Measurements from ENCODE around the gene SIRT7. TPM values are rescaled to one million over a fixed set of nuclear protein-coding genes. Genes with fewer than 3 reads are reported as not detected.

Gene SIRT7
- total RNA-seq, 3 donors from 2014 or later (not counting 1 experiment from before 2014, with no cell fraction given) = 75.8 to 102 (median 94.9) TPM

GRCh38 chr17:81939218-81939617 lies 21.2 kb upstream of the SIRT7 start:
- Histone ChIP-seq H3K4me3 (ENCODE audit: low read length) (no peak overlapping the region), H3K4me1 (ENCODE audit: control insufficient read depth, insufficient read depth, low read length) (peaks cover 12% of the 10 kb centered on the region), H3K9me3 (ENCODE audit: control insufficient read depth, insufficient read depth, low read length) (no peaks in the 10 kb centered on the region), H3K27me3 (ENCODE audit: control insufficient read depth, insufficient read depth, low read length) (peaks cover 6% of the 10 kb centered on the region), H3K36me3 (ENCODE audit: control insufficient read depth, insufficient read depth, low read length) (no peaks in the 10 kb centered on the region), H3K27ac (ENCODE audit: low read length) (no peak overlapping the region)
- Mint-ChIP-seq H3K9me3 (no peaks in the 10 kb centered on the region), H3K27ac (no peak overlapping the region), H3K4me3 (no peak overlapping the region), H3K4me1 (peaks cover 0 to 7% of the 10 kb centered on the region in 2 donors), H3K36me3 (no peaks in the 10 kb centered on the region), H3K27me3 (ENCODE audit: low read depth in 2 of 2) (peaks cover 0 to 3% of the 10 kb centered on the region in 2 donors)
- intact Hi-C loops (cut with micrococcal nuclease) = no loop called here
- TF ChIP-seq CTCF (IDR thresholded peaks at IDR 0.05) = no peak
- ATAC-seq = no peak
- WGBS (ENCODE audit: insufficient coverage) = 48% methylated on average over 15 of the region's 15 CpGs
- DNase-seq = no peak

- H3K4me3 ChIP-seq (ENCODE audit: low read length) = no peak overlapping the region
- Mint-ChIP-seq H3K4me3 (peak overlapping the region; percentile 40), H3K27me3 (ENCODE audit: low read depth in 2 of 2) (peaks cover 0 to 14% of the 10 kb centered on the region in 2 donors), H3K4me1 (peaks cover 0 to 7% of the 10 kb centered on the region in 2 donors), H3K9me3 (no peaks in the 10 kb centered on the region), H3K36me3 (no peaks in the 10 kb centered on the region), H3K27ac (peak overlapping the region in 1 of 2 donors; percentile 49)
- DNase-seq = no peak
- intact Hi-C loops (cut with micrococcal nuclease) = no loop called here
- peaks cover 12% of the 10 kb centered on the region for H3K4me1 ChIP-seq (ENCODE audit: control insufficient read depth, insufficient read depth, low read length)
- 94% methylated on average over 6 of the region's 6 CpGs for WGBS (ENCODE audit: insufficient coverage)
- TF ChIP-seq CTCF (IDR thresholded peaks at IDR 0.05) = no peak
- H3K9me3 ChIP-seq (ENCODE audit: control insufficient read depth, insufficient read depth, low read length) = no peaks in the 10 kb centered on the region
- H3K36me3 ChIP-seq (ENCODE audit: control insufficient read depth, insufficient read depth, low read length) = no peaks in the 10 kb centered on the region
- ATAC-seq = no peak
- H3K27me3 ChIP-seq (ENCODE audit: control insufficient read depth, insufficient read depth, low read length) = peaks cover 6% of the 10 kb centered on the region
- no peak overlapping the region for H3K27ac ChIP-seq (ENCODE audit: low read length)
These were observed 17.7 kb upstream of the SIRT7 start for GRCh38 chr17:81935709-81936084.

- H3K27me3 ChIP-seq (ENCODE audit: control insufficient read depth, insufficient read depth, low read length) = peaks cover 6% of the 10 kb centered on the region
- H3K4me1 Mint-ChIP-seq = peaks cover 0 to 7% of the 10 kb centered on the region in 2 donors
- no peak for DNase-seq
- no peak overlapping the region for H3K27ac Mint-ChIP-seq
- H3K36me3 Mint-ChIP-seq = no peaks in the 10 kb centered on the region
- 96% methylated on average over 37 of the region's 38 CpGs for WGBS (ENCODE audit: insufficient coverage)
- no peaks in the 10 kb centered on the region for H3K9me3 Mint-ChIP-seq
- ATAC-seq = no peak
- H3K4me3 Mint-ChIP-seq = no peak overlapping the region
- intact Hi-C loops (cut with micrococcal nuclease) = no loop called here
- no peaks in the 10 kb centered on the region for H3K36me3 ChIP-seq (ENCODE audit: control insufficient read depth, insufficient read depth, low read length)
- no peak for TF ChIP-seq CTCF (IDR thresholded peaks at IDR 0.05)
- peaks cover 0 to 15% of the 10 kb centered on the region in 2 donors for H3K27me3 Mint-ChIP-seq (ENCODE audit: low read depth in 2 of 2)
- no peak overlapping the region for H3K4me3 ChIP-seq (ENCODE audit: low read length)
- no peak overlapping the region for H3K27ac ChIP-seq (ENCODE audit: low read length)
- no peaks in the 10 kb centered on the region for H3K9me3 ChIP-seq (ENCODE audit: control insufficient read depth, insufficient read depth, low read length)
- H3K4me1 ChIP-seq (ENCODE audit: control insufficient read depth, insufficient read depth, low read length) = peaks cover 12% of the 10 kb centered on the region
These were observed 17.1 kb upstream of the SIRT7 start for GRCh38 chr17:81934850-81935708.
